ENCODE results near the gene PLCB1.

The PLCB1 gene

GRCh38 chr20:8394308-8394945 lies 262.4 kb downstream of the PLCB1 start:
- in situ Hi-C loops (cut with HindIII; ENCODE audit: low pct_unique_long_range_greater_than_20kb, low sequenced_read_pairs) = no loop called here
- DNase-seq (ENCODE audit: low read depth in 1 of 2, low spot score in 1 of 2) = no peak
- no peak for TF ChIP-seq JUND (IDR thresholded peaks at IDR 0.05; ENCODE audit: low read depth)

GRCh38 chr20:8395956-8396355 lies 263.9 kb downstream of the PLCB1 start:
- DNase-seq (ENCODE audit: low read depth in 1 of 2, low spot score in 1 of 2) = no peak
- no peak for TF ChIP-seq JUND (IDR thresholded peaks at IDR 0.05; ENCODE audit: low read depth)
- in situ Hi-C loops (cut with HindIII; ENCODE audit: low pct_unique_long_range_greater_than_20kb, low sequenced_read_pairs) = no loop called here

GRCh38 chr20:8398263-8399051 lies 266.4 kb downstream of the PLCB1 start:
- no peak for DNase-seq (ENCODE audit: low read depth in 1 of 2, low spot score in 1 of 2)
- in situ Hi-C loops (cut with HindIII; ENCODE audit: low pct_unique_long_range_greater_than_20kb, low sequenced_read_pairs) = no loop called here
- TF ChIP-seq JUND (IDR thresholded peaks at IDR 0.05; ENCODE audit: low read depth) = no peak

- in situ Hi-C loops (cut with HindIII; ENCODE audit: low pct_unique_long_range_greater_than_20kb, low sequenced_read_pairs) = no loop called here
- DNase-seq (ENCODE audit: low read depth in 1 of 2, low spot score in 1 of 2) = no peak
- TF ChIP-seq JUND (IDR thresholded peaks at IDR 0.05; ENCODE audit: low read depth) = no peak
These were observed 267.9 kb downstream of the PLCB1 start for GRCh38 chr20:8399947-8400346.

GRCh38 chr20:8400486-8400885 lies 268.4 kb downstream of the PLCB1 start:
- TF ChIP-seq JUND (IDR thresholded peaks at IDR 0.05; ENCODE audit: low read depth) = no peak
- in situ Hi-C loops (cut with HindIII; ENCODE audit: low pct_unique_long_range_greater_than_20kb, low sequenced_read_pairs) = no loop called here

GRCh38 chr20:8401556-8401955 lies 269.5 kb downstream of the PLCB1 start:
- no peak for DNase-seq (ENCODE audit: low read depth in 1 of 2, low spot score in 1 of 2)
- in situ Hi-C loops (cut with HindIII; ENCODE audit: low pct_unique_long_range_greater_than_20kb, low sequenced_read_pairs) = no loop called here
- no peak for TF ChIP-seq JUND (IDR thresholded peaks at IDR 0.05; ENCODE audit: low read depth)

More at GRCh38 chr20:8400486-8400885, 268.4 kb downstream of the PLCB1 start:
- no peak for DNase-seq (ENCODE audit: low read depth in 1 of 2, low spot score in 1 of 2)

GRCh38 chr20:8402798-8403197 lies 270.7 kb downstream of the PLCB1 start:
- no peak for TF ChIP-seq JUND (IDR thresholded peaks at IDR 0.05; ENCODE audit: low read depth)
- in situ Hi-C loops (cut with HindIII; ENCODE audit: low pct_unique_long_range_greater_than_20kb, low sequenced_read_pairs) = no loop called here
- DNase-seq (ENCODE audit: low read depth in 1 of 2, low spot score in 1 of 2) = no peak

- in situ Hi-C loops (cut with HindIII; ENCODE audit: low pct_unique_long_range_greater_than_20kb, low sequenced_read_pairs) = no loop called here
- TF ChIP-seq JUND (IDR thresholded peaks at IDR 0.05; ENCODE audit: low read depth) = no peak
- DNase-seq (ENCODE audit: low read depth in 1 of 2, low spot score in 1 of 2) = no peak
These were observed 273.0 kb downstream of the PLCB1 start for GRCh38 chr20:8404912-8405635.

- TF ChIP-seq JUND (IDR thresholded peaks at IDR 0.05; ENCODE audit: low read depth) = no peak
- in situ Hi-C loops (cut with HindIII; ENCODE audit: low pct_unique_long_range_greater_than_20kb, low sequenced_read_pairs) = no loop called here
- DNase-seq (ENCODE audit: low read depth in 1 of 2, low spot score in 1 of 2) = no peak
These were observed 274.3 kb downstream of the PLCB1 start for GRCh38 chr20:8406391-8406790.

GRCh38 chr20:8408587-8409307 lies 276.7 kb downstream of the PLCB1 start:
- in situ Hi-C loops (cut with HindIII; ENCODE audit: low pct_unique_long_range_greater_than_20kb, low sequenced_read_pairs) = no loop called here
- no peak for DNase-seq (ENCODE audit: low read depth in 1 of 2, low spot score in 1 of 2)
- TF ChIP-seq JUND (IDR thresholded peaks at IDR 0.05; ENCODE audit: low read depth) = no peak

GRCh38 chr20:8413691-8414090 lies 281.6 kb downstream of the PLCB1 start:
- in situ Hi-C loops (cut with HindIII; ENCODE audit: low pct_unique_long_range_greater_than_20kb, low sequenced_read_pairs) = no loop called here
- no peak for DNase-seq (ENCODE audit: low read depth in 1 of 2, low spot score in 1 of 2)
- TF ChIP-seq JUND (IDR thresholded peaks at IDR 0.05; ENCODE audit: low read depth) = no peak

GRCh38 chr20:8414586-8415274 lies 282.7 kb downstream of the PLCB1 start:
- DNase-seq (ENCODE audit: low read depth in 1 of 2, low spot score in 1 of 2) = no peak
- in situ Hi-C loops (cut with HindIII; ENCODE audit: low pct_unique_long_range_greater_than_20kb, low sequenced_read_pairs) = no loop called here
- no peak for TF ChIP-seq JUND (IDR thresholded peaks at IDR 0.05; ENCODE audit: low read depth)

All from T47D (cell line).